HG02610 (cell line): ENCODE results near the gene MARK4.
"Not testable (repeated sequence)": the region's sequence is repeated elsewhere in the genome, so short reads cannot be mapped to it uniquely, and the experiment has no call there.

Experiments used
- ATAC-seq: cut with Tn5 transposase; IDR thresholded peaks from one replicate; pipeline ENCODE4 v1.9.1; 2021; ENCODE audit warnings: mild to moderate bottlenecking, moderate library complexity; ENCODE audit not compliant: unreplicated experiment

The MARK4 gene

DNA sequence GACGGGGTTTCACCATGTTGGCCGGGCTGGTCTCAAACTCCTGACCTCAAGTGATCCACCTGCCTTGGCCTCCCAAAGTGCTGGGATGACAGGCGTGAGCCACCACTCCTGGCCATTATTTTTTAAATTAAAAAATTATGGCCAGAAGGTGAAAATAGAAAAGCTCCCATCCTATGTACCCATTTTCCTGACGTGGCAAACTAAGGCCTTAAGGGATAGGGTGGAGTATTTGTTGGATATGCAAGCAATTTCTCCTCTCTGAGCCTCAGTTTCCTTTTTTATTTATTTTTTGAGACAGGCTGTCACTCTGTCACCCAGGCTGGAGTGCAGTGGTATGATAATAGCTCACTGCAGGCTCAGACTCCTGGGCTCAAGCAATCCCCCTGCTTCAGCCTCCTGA, 83.8 kb downstream of the MARK4 start:
- ATAC-seq = not testable (repeated sequence)

DNA sequence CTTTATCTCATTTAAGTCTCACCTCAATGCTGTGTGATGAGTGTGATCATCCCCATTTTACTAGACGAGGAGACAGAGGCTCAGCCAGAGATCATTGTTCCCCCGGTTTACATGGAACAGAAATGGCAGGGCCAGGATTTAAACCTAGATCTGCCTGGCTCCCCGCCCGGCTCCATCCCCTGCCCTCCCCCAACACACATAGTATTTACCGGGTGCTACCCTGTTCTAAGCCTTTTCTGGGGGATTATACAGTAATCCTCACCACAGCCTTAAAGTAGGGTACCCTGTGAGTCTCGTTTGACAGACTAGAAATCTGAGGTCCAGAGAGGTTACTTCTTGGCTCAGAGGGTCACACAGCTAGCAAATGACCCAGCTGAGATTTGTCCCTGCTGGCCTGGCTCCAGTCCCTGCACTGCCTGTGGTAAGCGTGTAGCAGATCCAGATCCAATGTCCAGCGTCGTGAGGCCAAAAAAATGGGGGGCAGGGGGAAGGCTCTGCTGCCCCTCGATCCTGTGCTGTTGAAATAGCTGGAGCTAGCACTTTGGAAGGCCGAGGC, 85.7 kb downstream of the MARK4 start:
- no peak for ATAC-seq

GRCh38 chr19:45339629-45340028, 88.6 kb downstream of the MARK4 start:
- no peak for ATAC-seq

DNA sequence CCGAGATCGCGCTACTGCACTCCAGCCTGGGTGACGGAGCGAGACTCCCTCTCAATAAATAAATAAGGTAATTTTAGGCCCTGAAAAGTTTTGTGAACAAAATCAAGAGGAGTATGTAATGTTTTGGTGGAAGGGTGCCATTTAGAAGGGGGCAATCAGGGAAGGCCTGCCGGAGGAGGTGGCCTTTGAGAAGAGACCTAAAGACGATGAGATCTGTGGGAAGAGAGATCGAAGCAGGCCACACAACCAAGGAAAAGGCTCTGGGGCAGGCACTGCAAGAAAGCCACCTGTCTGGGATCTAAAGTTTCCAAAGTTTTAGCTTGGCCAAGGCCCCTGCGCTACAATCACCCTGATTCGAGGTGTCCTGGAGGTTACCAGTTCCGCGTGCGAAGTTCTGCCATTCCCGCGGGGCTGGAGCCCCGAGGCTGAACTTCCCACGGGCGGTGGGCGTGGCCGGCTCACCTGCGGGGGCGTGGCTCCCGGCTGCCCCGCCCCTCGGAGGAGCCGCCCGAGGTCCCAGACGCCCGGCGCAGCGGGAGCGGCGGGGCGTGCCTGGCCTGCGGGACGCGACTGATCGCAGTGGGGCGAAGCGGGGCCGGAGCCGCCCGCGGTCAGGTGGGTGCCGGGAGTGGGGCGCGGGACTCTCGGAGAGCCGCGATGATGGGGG, 89.3 kb downstream of the MARK4 start, which contains the start of gene KLC3:
KLC3 (plus strand) TSS at position 519 of the 667 bp plus-strand sequence. CDS start 4,792 bp downstream, outside the sequence.
- ATAC-seq = no peak

GRCh38 chr19:45340899-45341453, 89.9 kb downstream of the MARK4 start:
- no peak for ATAC-seq

DNA sequence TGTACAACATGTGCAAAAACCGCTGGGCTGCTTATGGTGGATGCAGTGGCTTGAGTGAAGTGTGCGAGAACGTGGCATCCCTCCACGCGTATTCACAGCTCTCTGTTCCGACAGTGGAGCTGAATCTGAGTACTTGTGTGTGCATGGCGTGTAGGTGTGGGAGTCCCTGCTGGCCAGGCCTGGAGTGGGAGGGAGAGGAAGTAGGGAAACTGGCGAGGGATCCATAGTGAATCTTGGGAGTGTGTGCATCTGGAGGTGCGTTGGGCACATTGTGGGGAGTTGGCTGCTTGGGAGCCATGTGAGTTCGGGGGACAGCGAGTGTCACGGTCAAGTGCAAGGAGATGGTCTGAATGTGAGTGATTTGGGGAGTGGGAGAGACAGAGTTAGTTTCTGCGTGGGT, 91.8 kb downstream of the MARK4 start:
- ATAC-seq = no peak

DNA sequence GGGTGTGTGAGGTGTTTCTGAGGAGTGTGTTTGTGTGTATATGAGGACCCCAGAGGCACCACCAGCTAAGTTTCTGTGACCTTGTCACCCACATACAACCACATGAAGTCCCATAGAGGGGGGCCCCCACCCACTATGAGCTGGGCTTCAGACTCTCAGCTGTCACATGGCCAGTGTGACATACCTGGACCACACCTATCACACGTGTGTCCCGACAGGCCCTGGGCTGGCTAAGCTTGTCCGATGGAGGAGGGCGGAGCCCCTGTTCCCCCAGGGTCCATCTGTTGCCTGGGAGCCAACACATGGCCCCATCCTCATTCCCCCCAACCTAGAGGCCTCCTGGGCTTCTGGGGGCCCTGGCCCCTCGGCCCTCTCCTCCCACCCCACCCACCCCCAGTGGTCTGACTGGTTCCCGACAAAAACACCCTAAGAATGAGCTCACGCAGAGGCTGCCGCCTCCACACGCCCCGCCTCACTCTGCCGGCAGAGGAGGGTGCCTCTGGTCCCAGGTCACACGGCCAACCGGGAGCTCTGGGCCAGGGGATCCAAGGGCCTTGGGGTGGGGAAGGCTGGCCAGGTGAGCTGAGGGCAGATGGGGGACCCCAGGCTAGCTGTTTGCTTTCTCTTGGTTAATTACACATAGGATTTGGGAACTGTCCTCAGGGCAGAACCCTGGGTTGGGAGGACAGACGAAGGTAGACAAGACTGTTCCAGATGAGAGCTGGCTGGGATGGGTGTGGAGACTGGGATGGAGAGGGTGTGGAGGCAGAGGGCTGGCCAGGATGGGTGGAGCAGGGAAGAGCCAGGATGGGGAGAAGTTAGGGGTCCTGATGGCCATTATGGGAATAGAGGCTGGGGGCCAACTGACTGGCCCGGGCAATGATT, 93.8 kb downstream of the MARK4 start:
- no peak for ATAC-seq

DNA sequence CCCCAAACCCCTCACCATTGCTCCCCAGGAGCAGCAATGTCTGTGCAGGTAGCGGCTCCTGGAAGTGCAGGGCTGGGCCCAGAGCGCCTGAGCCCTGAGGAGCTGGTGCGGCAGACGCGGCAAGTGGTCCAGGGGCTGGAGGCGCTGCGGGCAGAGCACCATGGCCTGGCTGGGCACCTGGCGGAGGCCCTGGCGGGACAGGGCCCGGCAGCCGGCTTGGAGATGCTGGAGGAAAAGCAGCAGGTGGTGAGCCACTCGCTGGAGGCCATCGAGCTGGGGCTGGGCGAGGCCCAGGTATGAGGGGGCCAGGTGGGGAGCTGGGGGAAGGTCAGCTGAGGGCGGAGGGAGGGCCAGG, 94.4 kb downstream of the MARK4 start:
- no peak for ATAC-seq

DNA sequence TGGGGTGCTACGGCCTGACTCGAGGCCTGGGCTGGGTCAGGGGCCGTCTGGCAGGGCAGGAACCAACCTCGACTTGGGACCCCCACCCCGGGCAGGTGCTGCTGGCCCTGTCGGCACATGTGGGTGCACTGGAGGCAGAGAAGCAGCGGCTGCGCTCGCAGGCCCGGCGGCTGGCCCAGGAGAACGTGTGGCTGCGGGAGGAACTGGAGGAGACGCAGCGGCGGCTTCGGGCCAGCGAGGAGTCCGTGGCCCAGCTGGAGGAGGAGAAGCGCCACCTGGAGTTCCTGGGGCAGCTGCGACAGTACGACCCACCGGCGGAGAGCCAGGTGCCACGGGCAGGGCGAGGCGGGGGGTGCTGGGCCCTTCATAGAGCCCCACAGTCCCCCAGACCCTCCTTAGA, 95.4 kb downstream of the MARK4 start:
- ATAC-seq = no peak

DNA sequence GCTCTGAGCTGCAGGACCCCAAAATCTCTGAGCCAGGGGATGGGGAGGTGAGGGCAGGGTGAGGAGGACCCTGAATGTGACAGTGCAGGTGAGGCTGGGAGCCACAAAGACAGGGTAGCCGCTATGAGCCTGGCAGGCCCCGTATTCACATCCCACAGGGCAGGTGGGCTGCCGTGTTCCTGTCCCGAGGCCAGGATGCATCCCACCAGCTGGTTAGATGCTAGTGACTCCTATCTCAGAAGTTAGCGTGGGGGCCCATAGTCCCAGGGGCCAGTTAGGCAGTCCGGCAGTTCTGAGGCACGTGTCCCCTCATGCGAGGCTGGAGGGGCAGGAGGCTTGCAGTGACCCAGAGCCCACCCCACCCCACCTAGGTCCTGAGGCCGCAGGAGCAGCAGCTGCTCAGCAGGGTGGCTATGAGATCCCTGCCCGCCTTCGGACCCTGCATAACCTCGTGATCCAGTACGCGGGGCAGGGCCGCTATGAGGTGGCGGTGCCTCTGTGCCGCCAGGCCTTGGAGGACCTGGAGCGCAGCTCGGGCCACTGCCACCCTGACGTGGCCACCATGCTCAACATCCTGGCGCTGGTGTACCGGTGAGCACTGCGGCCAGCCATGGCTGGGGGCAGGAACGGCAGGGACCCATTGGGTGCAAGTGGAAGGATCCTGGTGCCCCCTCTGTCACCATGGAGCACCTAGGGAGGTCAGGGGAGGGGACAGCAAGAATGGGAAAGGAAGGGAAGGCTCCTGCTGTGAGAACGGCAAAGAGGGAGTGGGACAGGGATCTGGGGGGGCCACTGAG, 96.7 kb downstream of the MARK4 start:
- ATAC-seq = no peak

DNA sequence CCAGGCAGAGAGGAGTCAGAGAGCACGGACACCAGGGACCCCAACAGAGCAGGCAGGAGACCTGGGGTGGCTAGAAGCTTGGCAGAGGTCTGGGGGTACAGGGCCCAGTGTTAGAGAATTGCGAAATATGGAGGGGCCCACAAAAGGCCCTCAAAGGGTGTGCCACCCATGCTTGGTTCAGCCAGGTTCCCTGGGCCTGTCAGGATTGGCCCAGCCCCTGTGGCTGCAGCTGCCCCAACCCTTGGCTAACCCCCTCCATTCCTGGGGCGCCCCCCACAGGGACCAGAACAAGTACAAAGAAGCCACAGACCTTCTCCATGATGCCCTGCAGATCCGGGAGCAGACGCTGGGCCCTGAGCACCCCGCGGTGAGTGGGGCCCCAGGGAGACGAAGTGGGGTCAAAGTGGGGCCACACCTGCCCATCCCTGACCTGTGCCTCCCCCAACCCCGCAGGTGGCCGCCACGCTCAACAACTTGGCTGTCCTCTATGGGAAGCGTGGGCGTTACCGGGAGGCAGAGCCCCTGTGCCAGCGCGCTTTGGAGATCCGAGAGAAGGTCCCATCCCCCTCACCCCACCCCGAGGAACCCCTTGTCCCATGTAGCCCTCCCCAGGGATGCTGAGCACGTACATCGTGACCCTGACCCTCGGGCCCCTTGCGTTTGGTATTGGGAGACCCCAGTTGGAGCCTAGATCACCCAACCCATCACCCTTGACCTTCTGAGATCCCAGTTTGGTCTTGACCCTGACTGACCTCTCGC, 97.5 kb downstream of the MARK4 start:
- ATAC-seq = no peak

- ATAC-seq = no peak
Observed at GRCh38 chr19:45349126-45349415, 98.0 kb downstream of the MARK4 start.

DNA sequence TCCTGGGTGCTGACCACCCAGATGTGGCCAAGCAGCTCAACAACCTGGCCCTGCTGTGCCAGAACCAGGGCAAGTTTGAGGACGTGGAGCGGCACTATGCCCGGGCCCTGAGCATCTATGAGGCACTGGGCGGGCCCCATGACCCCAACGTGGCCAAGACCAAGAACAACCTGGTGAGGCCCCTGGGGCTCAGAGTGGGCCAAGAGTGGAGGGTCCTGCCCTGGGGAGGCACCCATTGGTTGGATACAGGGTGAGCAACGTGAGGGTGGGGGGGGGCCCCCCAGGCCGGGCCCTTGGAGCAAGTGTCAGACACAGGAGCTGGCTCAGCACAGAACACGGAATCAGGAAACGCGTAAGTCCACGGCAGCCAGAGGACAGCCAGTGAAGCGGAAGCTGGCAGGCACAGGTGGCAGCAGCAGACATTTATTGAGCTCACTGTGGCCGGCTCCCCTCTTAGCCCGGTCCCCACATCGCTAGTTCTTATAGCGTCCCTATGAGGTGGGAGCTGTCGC, 98.4 kb downstream of the MARK4 start:
- ATAC-seq = no peak

DNA sequence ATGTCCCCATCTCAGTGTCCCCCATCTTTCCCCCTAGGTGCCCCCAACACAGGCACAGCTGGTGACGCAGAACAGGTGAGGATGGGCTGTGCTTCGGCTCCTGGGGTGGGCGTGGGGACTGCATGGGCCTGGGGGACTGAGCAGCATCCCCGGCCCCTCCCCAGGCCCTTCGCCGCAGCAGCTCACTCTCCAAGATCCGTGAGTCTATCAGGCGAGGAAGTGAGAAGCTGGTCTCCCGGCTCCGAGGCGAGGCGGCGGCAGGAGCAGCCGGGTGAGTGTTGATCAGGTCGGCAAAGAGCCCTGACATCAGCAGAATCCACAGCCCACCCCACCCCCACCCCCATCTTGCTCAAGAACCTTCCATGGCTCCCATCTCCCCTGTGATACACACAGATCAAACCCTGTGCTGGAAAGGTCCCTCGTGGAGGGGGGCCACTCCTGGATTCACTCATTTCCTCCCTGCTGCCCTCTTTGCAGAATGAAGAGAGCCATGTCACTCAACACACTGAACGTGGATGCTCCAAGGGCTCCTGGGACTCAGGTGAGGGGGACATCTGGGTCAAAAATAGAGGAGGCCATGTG, 99.5 kb downstream of the MARK4 start:
- no peak for ATAC-seq

- ATAC-seq = no peak
Observed at GRCh38 chr19:45351401-45351952, 100.4 kb downstream of the MARK4 start.

DNA sequence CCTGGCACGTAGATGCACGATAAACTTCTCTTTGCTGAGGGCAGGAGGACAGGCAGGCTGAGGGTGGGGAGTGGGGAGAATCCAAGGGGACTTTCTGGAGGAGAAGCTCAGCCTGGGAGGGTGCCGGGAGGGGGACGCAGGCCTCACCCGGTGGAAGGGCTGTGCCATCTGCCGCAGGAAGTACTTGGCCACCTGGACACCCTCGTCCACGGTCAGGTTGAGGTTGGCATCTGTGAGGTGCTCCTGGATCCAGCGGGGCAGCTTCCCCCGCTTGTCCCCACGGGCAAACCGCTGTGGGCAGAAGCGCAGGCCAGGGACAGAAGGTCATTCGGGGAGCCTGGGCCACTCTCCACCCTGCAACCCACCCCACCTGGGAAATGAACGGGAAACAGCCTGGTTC, 101.0 kb downstream of the MARK4 start:
- no peak for ATAC-seq

DNA sequence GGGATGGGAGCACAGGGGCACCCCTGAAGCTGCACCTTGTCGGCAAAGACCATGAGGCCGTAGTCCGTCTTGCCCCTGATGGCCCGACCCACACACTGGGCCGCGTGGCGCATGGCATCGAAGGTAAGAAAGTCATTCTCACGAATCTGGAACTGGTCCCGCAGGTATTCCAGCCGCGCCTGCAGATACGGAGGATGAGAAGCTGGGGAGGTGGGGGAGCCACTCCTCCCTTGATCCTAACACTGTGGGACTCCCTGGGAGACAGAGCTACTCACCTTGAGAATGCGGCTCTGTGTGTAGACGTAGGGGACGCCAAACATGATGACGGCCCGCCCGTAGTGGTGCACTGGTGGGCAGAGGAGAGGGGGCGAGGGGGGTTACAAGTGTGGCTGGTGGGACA, 101.4 kb downstream of the MARK4 start:
- ATAC-seq = no peak

- no peak for ATAC-seq
Observed at GRCh38 chr19:45352914-45353796, 102.1 kb downstream of the MARK4 start.
